GM19193 (cell line): ENCODE data around the gene NDST3.
A peak's percentile ranks its signal among the peaks of the same experiment; 100 is the strongest.

Experiments
- POLR2A ChIP-seq: IDR thresholded peaks from 4 replicates; pipeline ENCODE4 v1.6.1; 2011; ENCODE audit not compliant: insufficient read depth, insufficient read length; ENCODE audit errors: extremely low read depth

NDST3 gene

GRCh38 chr4:118270492-118270891 is 236.2 kb downstream of the NDST3 start:
- no peak for TF ChIP-seq POLR2A

GRCh38 chr4:118271788-118272187 is 237.5 kb downstream of the NDST3 start:
- TF ChIP-seq POLR2A: no peak

GRCh38 chr4:118273642-118274041 is 239.4 kb downstream of the NDST3 start:
- no peak for TF ChIP-seq POLR2A

GRCh38 chr4:118276580-118276979 is 242.3 kb downstream of the NDST3 start:
- TF ChIP-seq POLR2A: no peak

DNA sequence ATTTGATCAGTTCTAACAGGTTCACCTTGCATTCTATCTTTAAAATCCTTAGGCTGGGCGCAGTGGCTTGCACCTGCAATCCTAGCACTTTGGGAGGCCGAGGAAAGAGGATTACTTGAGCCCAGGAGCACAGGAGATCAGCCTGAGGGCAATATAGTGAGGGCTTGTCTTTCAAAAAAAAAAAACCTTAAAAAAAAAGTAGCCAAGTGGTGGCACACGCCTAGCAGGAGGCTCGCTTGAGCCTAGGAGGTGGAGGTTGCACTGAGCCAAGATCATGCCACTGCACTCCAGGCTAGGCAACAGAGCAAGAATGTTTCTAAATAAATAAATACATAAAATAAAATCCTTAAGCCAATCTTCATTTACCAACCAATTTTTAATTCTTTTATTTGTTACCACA is 243.0 kb downstream of the NDST3 start:
- no peak for TF ChIP-seq POLR2A

DNA sequence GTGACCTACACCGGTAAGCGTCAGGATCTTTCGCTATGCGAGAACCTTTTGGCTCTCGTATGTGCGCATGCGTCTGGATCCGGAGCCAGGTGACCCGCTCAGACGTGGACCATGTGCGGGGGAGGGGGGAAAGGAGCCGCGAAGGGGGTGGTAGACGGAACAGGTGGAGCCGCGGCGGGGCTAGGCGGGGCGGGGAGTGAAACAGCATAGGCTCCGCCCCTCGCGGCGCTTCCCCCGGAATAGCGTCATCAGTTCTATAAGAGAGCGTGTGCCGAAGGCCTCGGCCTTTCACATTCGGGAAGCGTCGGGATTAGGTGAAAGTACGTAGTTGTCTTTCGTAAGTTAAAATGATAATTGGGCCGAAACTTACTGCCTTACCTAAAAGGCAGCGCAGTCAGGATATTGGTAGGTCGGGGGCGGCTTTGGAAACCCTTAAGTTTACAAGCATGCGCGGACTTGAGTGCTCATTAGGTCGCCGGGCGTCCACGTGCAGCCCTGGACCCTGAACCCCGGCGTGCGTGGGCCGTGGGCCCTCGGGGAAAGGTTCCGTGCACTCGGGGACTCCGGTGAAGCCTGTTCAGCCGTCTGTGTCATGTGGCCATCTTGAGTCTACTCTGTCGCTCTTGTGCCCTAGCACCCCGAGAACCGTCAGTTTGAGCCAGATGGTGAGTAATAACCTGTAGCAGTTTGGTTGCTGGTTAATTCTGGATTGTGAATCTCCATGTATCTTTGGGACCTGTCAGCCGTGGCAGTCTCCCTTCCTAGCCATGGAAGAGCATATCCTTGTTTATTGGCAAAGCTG is 244.4 kb downstream of the NDST3 start:
- peak; percentile 98 for TF ChIP-seq POLR2A

DNA sequence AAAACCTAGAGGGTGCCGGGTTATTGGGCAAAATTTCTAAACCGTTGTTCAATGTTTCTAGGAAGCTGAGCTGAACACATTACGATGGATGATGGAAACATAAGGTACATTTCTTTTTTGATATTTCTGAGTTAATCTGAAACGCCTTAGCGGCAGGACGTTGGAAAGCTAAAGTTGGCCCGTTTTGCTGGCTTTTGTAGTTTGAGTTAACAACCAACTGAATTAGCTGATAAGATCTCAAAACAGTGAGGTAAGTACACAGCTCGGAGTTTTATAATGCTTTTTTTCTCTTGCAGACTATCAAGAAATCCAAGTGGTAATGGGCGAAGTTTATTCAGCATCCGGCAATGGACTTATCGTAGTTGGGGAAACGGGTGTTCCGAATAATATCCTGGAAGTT is 245.0 kb downstream of the NDST3 start:
- no peak for TF ChIP-seq POLR2A

DNA sequence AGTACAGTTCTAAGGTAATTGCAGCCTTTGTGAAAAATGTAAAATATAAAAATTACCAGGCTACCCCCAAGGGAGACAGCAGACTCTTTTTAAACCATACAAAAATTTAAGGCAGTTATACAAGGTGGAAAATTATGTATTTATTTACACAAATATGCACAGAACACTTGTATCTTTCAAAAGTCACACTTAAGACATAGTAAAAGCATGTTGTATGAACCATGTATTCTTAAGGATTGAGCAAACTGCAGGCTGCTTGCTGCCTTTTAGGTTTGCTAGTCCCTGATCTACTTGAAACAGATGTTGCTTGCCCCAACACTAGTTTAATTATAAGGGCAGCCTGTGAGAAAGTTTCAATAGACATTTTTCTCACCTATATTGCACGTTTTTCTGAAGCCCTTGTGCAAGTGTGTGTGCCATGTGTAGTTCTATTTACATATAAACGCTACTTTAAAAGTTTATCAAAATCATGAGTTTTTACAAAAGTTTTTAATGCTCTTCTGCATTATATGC is 245.7 kb downstream of the NDST3 start:
- no peak for TF ChIP-seq POLR2A

- peak; percentile 37 for TF ChIP-seq POLR2A
Measured at GRCh38 chr4:118280501-118281218, 246.4 kb downstream of the NDST3 start.

- TF ChIP-seq POLR2A: peak; percentile 75
Measured at GRCh38 chr4:118281611-118282442, 247.5 kb downstream of the NDST3 start.

DNA sequence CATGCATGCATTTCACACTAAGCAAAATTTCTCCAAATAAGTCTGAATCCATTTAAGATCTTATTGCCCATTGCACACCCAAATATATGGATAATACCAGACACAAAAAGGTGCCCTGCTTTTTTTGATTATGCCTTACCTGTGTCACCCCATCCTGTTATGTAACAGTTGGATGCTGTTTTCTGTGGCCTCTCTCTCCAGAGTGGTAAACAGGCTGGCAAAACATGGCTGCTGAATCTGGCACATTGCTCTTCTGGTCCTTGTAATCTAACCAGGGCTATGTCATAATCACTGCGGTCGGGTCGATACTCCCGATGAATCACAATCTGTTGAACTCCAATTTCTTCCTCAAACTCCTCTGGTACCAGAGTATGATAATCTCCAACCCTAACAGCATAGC is 248.4 kb downstream of the NDST3 start:
- no peak for TF ChIP-seq POLR2A

DNA sequence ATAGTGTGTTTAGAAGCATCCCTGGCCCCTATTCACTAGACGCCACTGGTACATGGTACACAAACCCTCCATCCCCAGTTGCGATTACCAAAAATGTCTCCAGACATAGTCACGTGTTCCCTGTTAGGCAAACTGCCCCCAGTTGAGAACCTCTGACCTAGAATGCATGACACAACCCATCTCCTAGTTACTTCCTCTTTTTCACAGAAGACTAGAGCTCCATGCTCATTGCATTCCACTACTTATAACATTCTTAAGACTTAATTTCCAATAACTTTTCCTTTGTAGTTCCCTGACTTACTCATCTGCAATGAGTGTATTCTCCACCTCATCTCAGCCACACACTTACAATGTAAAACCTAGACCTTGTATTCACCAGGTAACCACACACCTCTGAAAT is 249.9 kb downstream of the NDST3 start:
- no peak for TF ChIP-seq POLR2A

GRCh38 chr4:118285931-118286330 is 251.6 kb downstream of the NDST3 start:
- no peak for TF ChIP-seq POLR2A

GRCh38 chr4:118286685-118287084 is 252.4 kb downstream of the NDST3 start:
- TF ChIP-seq POLR2A: no peak
